Measurements from ENCODE around the gene ITCH.

GRCh38 chr20:34560614-34561013, 197.5 kb downstream of the ITCH start:
- TF ChIP-seq REST (tag by site-specific recombination; IDR thresholded peaks at IDR 0.05): no peak
- TF ChIP-seq CTCF (tag by site-specific recombination; IDR thresholded peaks at IDR 0.05): no peak
- TF ChIP-seq ZNF558 (tag by site-specific recombination; IDR thresholded peaks at IDR 0.05): no peak
- TF ChIP-seq ELK4 (IDR thresholded peaks at IDR 0.05; ENCODE audit: borderline replicate concordance, low read depth, low read length): no peak
- TF ChIP-seq ZNF521 (tag by site-specific recombination; IDR thresholded peaks at IDR 0.05): no peak
- TF ChIP-seq ZNF292 (tag by site-specific recombination; IDR thresholded peaks at IDR 0.05; ENCODE audit: borderline replicate concordance, low read depth): no peak
- TF ChIP-seq ZNF510 (tag by site-specific recombination; IDR thresholded peaks at IDR 0.05; ENCODE audit: insufficient replicate concordance): no peak
- no peak for TF ChIP-seq ZSCAN23 (tag by site-specific recombination; IDR thresholded peaks at IDR 0.05)
